ENCODE data around the gene THG1L. TPM values are rescaled to one million over a fixed set of nuclear protein-coding genes. Genes with fewer than 3 reads are reported as not detected.

Gene THG1L
- total RNA-seq, 1 donor from 2014 or later = 6.4 TPM

DNA sequence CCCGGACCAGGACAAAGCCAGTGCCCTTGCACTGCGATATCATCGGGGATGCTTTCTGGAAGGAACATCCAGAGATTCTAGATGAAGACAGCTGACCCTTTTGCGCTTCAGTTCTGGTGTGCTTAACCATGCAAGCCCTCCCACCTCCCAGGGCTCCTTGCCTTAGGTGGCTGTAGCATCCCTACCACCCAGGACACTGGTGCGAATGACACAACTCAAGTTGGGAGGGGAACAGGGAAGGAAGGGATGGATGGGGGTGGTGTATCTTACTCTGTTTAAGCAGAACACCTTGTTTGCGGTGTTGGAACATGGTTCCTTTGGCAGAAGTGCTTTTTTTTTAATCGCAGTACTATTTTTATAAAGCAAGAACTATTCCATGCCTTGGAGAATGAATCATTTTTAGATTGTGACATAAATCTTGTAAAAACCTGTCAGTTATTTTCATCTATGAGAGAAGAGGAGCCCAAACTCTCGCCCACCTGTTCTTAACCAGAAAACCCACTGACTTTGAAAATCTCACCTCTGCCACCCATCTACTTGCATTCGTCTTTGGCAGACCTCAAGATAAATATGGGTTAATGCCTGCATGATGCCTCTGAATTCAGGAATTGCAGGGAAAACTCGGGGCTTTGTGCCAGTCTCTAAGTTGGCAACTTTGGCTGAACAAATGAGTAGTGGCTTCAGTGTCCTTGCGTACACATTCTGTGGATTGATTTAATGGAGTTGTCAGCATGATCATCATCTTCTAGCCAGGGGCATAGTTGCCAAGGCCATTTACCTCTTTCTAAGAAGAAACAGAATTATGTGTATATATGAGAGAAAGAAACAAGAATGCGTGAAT lies 8.4 kb downstream of the THG1L start:
- H3K9me3 Mint-ChIP-seq (ENCODE audit: unreplicated experiment) = no peaks in the 10 kb centered on the region
- DNase-seq (ENCODE audit: low spot score) = no peak
- H3K27me3 Mint-ChIP-seq (ENCODE audit: unreplicated experiment) = peaks cover 11% of the 10 kb centered on the region
- H3K4me1 Mint-ChIP-seq (ENCODE audit: unreplicated experiment) = peaks cover 5% of the 10 kb centered on the region
- H3K27ac Mint-ChIP-seq (ENCODE audit: unreplicated experiment) = no peak overlapping the region
- peaks cover 10% of the 10 kb centered on the region for H3K36me3 Mint-ChIP-seq (ENCODE audit: low read depth, unreplicated experiment)
- H3K4me3 Mint-ChIP-seq (ENCODE audit: unreplicated experiment) = no peak overlapping the region
- TF ChIP-seq, protein P1, sequence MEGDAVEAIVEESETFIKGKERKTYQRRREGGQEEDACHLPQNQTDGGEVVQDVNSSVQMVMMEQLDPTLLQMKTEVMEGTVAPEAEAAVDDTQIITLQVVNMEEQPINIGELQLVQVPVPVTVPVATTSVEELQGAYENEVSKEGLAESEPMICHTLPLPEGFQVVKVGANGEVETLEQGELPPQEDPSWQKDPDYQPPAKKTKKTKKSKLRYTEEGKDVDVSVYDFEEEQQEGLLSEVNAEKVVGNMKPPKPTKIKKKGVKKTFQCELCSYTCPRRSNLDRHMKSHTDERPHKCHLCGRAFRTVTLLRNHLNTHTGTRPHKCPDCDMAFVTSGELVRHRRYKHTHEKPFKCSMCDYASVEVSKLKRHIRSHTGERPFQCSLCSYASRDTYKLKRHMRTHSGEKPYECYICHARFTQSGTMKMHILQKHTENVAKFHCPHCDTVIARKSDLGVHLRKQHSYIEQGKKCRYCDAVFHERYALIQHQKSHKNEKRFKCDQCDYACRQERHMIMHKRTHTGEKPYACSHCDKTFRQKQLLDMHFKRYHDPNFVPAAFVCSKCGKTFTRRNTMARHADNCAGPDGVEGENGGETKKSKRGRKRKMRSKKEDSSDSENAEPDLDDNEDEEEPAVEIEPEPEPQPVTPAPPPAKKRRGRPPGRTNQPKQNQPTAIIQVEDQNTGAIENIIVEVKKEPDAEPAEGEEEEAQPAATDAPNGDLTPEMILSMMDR (IDR thresholded peaks at IDR 0.05; ENCODE audit: unreplicated experiment) = no peak

DNA sequence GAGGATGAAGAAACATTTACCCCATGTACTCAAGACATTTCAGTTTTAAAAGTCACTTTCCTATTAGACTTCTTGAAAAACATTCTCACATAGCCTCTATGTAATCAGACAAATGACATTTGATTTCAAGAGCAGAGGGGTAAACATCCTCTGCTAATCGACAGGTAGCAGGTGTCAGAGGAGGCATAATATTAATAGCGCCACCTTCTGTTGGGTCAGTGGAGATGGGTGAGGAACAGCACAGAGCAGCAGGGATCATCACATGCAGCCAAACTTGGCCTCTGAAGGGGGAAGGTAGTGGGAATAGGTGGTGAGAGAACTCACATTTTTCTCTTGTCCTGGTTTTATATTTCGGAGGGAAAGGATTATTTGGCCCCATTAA lies 9.0 kb downstream of the THG1L start:
- H3K4me3 Mint-ChIP-seq (ENCODE audit: unreplicated experiment) = no peak overlapping the region
- peaks cover 11% of the 10 kb centered on the region for H3K4me1 Mint-ChIP-seq (ENCODE audit: unreplicated experiment)
- peaks cover 11% of the 10 kb centered on the region for H3K27me3 Mint-ChIP-seq (ENCODE audit: unreplicated experiment)
- peaks cover 10% of the 10 kb centered on the region for H3K36me3 Mint-ChIP-seq (ENCODE audit: low read depth, unreplicated experiment)
- H3K27ac Mint-ChIP-seq (ENCODE audit: unreplicated experiment) = no peak overlapping the region
- H3K9me3 Mint-ChIP-seq (ENCODE audit: unreplicated experiment) = no peaks in the 10 kb centered on the region
- DNase-seq (ENCODE audit: low spot score) = no peak
- TF ChIP-seq, protein P1 (IDR thresholded peaks at IDR 0.05; ENCODE audit: unreplicated experiment) = peak; percentile 50

DNA sequence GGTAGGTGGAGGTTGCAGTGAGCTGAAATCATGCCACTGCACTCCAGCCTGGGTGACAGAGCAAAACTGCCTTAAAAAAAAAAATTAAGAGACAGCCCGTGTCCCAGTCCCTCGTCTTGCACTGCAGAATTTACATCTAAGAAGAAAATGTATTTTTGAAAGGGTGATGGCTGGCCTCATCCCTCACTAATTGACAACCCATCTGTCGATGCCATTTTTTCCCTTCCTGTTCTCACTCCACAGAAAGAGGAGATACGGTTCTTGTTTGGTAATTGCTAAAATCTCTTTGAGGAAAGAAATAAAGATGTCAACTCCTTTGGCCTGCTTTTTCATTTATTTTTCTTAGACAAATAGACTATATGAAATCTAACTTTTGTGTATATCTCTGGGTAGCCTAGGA lies 9.9 kb downstream of the THG1L start:
- H3K27me3 Mint-ChIP-seq (ENCODE audit: unreplicated experiment) = peaks cover 11% of the 10 kb centered on the region

DNA sequence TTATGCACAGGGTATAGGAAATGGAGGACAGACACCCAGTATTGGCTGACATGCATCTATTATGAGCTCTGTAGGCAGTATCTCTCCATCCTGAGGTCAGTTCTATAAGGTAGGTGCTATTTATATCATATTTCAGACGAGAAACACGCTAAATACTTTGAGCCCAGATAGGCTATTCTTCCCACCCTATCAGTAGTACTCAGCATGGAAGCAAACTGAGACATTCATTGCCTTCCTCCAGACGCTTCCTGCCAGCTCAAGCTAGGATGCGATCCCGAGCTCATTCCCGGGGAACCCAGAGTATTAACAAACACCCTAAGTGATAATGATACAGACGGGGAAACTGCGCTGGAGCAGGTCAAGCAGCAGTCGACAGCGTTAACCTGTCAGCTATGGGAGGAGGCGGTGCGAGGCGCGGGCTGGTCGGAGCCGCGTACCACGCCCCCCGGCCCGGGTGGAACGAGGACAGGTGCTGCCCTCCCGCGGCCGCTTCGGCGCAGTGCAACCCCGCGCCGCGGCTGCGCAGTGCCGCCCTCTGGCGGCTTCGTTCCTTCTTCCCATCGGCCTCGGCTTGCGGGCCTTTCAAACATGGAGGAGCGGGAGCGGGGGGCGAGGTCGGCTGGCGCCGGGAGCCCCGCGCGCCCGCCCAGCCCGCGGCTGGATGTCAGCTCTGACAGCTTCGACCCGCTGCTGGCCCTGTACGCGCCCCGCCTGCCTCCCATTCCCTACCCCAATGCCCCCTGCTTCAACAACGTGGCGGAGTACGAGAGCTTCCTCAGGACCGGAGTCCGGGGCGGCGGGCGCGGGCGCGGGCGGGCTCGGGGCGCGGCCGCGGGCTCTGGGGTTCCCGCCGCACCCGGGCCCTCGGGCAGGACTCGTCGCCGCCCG lies 12.2 kb downstream of the THG1L start, which contains the start of gene LSM11:
TSS of gene LSM11 (plus strand) at position 550 of the 888 bp plus-strand sequence. CDS start at position 589, 39 bp downstream.
- H3K36me3 Mint-ChIP-seq (ENCODE audit: low read depth, unreplicated experiment) = no peaks in the 10 kb centered on the region

More for the DNA sequence above, 9.9 kb downstream of the THG1L start:
- TF ChIP-seq, protein P1 (IDR thresholded peaks at IDR 0.05; ENCODE audit: unreplicated experiment) = no peak
- no peak for DNase-seq (ENCODE audit: low spot score)
- Mint-ChIP-seq H3K9me3 (ENCODE audit: unreplicated experiment) (no peaks in the 10 kb centered on the region), H3K4me3 (ENCODE audit: unreplicated experiment) (no peak overlapping the region), H3K27ac (ENCODE audit: unreplicated experiment) (no peak overlapping the region), H3K36me3 (ENCODE audit: low read depth, unreplicated experiment) (peaks cover 10% of the 10 kb centered on the region), H3K4me1 (ENCODE audit: unreplicated experiment) (peaks cover 12% of the 10 kb centered on the region)

More for the DNA sequence above, 12.2 kb downstream of the THG1L start, which contains the start of gene LSM11:
- H3K4me1 Mint-ChIP-seq (ENCODE audit: unreplicated experiment) = peaks cover 12% of the 10 kb centered on the region
- H3K9me3 Mint-ChIP-seq (ENCODE audit: unreplicated experiment) = no peaks in the 10 kb centered on the region
- DNase-seq (ENCODE audit: low spot score) = peak; percentile 96
- peak within 1 kb of the TSS; percentile 77 for H3K27ac Mint-ChIP-seq (ENCODE audit: unreplicated experiment)
- peaks cover 11% of the 10 kb centered on the region for H3K27me3 Mint-ChIP-seq (ENCODE audit: unreplicated experiment)
- TF ChIP-seq, protein P1 (IDR thresholded peaks at IDR 0.05; ENCODE audit: unreplicated experiment) = peak; percentile 100
- H3K4me3 Mint-ChIP-seq (ENCODE audit: unreplicated experiment) = peak within 1 kb of the TSS; percentile 99
